Measurements from ENCODE around the gene MED26.

DNA sequence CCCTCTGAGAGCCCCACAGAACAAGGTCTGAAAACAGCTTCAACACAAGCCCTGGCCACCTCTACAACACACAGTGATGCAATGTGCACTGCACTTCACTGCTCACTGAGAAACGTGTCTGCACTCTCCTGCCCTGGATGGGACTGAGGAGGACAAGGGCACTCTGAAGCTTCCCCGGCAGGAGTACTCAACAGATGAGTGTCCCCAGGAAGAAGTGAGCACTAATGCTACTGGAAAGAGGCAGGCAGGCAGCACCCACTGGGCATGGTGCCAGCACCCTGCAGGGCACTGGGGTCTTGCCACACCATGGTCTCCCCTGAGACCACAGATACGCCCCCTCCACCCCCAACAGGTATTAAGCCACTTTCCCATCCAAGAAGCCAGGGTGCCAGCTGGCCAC lies 38.1 kb downstream of the MED26 start:
- TF ChIP-seq, protein P1, sequence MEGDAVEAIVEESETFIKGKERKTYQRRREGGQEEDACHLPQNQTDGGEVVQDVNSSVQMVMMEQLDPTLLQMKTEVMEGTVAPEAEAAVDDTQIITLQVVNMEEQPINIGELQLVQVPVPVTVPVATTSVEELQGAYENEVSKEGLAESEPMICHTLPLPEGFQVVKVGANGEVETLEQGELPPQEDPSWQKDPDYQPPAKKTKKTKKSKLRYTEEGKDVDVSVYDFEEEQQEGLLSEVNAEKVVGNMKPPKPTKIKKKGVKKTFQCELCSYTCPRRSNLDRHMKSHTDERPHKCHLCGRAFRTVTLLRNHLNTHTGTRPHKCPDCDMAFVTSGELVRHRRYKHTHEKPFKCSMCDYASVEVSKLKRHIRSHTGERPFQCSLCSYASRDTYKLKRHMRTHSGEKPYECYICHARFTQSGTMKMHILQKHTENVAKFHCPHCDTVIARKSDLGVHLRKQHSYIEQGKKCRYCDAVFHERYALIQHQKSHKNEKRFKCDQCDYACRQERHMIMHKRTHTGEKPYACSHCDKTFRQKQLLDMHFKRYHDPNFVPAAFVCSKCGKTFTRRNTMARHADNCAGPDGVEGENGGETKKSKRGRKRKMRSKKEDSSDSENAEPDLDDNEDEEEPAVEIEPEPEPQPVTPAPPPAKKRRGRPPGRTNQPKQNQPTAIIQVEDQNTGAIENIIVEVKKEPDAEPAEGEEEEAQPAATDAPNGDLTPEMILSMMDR (IDR thresholded peaks at IDR 0.05): no peak
- no peak for TF ChIP-seq POLR2A (IDR thresholded peaks at IDR 0.05)
